Stimulated activated CD4-positive, alpha-beta T cell treated with anti-CD3 and anti-CD28 coated beads, Interleukin-1b, Interleukin-23, amount 100 ng/mL, for 4 hours (primary cell): ENCODE results near the gene KRT80.
A peak's percentile ranks its signal among the peaks of the same experiment; 100 is the strongest.

ENCODE experiments used
- DNase-seq, 2 donors: peaks; one replicate each; pipeline ENCODE4 v3.0.0-alpha.2; 2020; ENCODE audit warnings: low read depth in 2 of 2

KRT80 gene

DNA sequence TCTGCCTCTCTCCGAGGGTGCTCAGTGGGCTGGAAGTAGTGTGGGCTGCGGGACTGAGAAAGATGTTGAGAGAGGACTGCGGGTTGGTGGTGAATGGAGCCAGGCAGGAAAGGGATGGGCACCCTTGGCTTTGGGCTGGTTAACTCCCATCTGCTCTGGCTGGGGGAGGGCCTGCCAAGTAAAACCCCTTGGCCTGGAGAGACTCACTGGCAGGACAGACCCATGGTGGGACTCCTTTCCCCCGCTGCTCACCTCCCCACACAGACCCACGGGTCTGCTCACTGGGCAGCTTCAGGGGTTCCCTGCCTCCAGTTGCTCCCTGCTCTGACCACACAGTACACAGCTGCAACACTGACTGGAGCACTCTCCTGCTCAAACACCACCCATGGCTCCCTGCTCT, 54.1 kb downstream of the KRT80 start:
- DNase-seq, result no peak

DNA sequence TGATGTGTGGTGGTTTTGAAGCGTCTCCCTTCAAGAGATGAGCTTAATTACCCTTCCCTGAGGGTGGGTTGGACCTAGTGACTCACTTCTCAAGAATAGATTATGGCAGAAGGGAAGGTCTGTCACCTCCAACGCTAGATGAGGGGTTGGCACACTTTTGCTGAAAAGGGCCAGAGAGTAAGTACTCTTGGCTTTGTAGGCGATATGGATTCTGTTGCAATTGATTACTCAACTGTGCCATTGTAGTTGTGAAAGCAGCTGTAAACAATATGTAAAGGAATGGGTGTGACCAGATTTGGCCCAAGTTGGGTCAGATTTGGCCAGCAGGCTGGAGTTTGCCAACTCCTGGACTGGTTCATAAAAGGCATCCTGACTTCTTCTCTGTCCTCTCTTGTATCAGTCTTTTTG, 59.1 kb downstream of the KRT80 start:
- no peak for DNase-seq

DNA sequence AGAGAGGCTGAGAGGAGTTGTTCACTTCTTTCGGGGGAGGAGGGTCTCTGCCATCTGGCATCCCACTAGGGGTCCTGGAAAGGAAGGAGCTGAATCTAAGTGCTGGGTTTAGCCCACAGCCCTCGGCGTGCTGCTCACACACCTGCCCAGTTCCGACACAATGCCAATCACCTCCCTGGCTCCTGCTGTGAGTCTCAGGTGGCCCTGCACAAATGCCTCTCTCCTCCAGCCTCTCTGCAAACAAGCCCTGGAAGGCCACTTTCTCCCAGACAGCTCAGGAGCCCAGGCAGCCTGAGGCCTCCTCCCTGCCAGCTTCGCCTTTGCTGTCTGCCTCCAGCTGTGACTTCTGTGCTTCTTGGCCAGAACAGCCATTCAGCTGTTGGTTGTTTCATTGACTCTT, 61.1 kb downstream of the KRT80 start:
- DNase-seq, result no peak

DNA sequence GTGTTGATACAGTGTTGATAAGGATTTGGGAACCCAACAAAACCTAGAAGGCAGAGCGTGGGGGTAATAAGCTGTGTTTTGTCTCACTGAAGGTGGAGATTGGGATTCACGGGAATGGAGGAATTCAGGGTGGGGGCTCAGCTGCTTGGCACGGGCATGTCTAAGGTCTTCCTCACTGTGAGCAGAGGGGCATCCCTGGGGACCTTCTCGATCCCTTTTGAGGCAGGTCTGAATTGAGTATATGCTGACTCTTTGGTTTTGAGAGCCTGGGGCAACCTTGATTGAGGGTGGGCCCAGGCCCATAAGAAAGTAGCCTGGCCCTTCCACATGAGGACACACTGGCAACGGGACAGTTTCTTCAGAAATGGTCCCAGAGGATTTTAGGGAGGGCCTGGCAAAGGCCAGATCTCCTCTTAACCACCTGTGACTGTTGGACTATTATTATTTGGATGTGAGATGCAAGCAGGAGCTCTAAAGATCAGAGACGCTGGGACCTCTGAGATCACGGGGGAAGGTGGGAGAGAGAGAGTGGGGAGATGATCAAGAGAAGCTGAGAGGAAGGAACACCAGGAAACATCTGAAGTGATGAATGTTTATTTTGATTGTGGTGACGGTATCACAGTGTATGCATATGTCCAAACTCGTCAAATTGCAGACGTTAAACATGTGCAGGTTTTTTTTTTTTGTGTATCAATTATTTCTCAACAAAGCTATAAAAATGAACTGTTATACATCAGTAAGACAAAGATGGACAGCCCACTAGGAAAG, 63.9 kb downstream of the KRT80 start:
- no peak for DNase-seq

DNA sequence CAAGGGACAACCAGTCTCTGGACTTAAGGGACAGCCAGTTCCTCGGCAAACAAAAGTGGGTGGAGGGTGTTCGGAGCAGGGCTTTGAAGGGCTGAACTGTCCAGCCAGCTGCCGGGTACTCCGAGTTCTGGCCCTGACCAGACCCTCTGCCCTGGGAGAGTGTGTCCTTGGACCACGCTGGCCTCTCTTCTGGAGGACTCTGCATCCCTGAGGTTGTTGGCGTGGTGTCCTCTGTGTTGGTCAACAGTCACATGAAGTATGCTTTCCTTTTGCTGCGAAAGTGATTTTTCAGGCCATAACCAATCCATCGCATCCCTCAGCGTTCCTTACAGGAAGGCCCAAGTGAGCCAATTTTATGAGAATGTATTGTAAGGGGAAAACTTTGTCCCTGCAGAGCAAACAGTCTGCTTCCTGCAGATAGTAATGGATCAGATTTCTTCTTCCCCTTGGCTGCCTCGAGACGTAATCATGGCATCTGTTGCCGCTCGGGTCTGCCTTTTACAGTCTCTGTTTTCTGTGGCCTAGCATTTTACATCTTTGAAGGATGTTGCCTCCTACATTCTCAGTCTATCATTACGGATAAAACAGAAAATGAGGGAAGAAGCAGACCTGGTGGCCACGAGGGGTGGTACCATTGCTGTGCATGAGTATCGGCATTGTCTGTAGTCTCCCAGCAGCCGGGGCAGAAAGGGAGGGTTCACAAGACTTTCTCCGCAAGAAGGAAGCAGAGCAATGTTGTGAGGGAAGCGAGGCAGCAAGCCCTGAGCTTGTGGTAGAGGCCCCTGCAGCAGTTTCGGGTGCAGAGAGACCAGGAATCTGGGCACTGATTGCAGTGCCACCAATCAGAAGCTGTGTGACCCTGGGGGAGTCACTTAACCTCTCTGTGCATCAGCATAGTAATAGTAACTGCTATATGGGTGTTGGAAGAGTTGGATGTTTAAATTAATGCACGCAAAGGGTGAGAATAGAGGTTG, 64.9 kb downstream of the KRT80 start:
- no peak for DNase-seq

DNA sequence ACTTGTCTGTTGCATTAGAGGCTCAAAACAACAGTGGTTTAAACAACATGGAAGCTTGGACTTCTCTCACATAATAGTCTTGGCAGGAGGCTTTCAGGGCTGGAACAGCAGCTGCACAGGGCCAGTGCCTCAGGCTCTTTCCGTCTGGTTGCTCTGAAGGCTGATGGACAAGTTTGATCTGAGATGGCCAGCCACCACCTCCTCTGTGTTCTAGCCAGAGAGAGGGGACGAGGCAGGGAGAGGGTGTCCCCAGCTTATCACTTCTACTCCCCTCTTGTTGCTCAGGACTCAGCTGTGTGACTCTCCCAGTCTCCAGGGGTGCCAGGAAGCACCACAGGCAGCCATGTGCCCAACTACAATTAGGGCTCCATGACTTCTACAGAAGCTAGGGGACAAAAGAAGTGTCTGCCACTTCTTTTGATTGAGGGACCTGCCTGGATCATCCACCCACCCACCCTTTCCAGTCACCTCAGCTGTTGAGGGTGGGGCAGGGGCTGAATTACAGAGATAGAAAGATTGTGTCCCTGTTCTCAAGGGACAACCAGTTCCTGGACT, 65.7 kb downstream of the KRT80 start:
- no peak for DNase-seq

DNA sequence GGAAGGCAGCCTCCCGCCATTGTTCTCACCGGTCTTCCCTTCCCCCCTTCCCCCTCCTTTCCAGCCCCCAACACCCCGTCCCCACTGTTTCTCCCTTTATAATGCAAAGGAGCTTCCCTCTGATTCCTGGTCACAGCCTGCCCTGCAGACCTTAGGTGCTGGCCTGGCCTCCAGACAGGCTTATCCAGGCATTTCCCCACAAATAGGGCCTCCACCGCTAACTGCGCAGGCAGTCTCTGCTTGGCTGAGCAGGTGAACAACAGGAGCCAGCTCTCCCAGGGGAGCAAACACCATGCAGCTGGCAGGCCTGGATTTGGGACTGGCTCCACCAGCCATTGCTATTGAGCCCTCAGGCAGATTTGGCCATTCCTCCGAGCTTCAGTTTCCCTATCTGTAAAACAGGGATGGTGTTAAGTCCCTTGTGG, 66.3 kb downstream of the KRT80 start:
- no peak for DNase-seq

DNA sequence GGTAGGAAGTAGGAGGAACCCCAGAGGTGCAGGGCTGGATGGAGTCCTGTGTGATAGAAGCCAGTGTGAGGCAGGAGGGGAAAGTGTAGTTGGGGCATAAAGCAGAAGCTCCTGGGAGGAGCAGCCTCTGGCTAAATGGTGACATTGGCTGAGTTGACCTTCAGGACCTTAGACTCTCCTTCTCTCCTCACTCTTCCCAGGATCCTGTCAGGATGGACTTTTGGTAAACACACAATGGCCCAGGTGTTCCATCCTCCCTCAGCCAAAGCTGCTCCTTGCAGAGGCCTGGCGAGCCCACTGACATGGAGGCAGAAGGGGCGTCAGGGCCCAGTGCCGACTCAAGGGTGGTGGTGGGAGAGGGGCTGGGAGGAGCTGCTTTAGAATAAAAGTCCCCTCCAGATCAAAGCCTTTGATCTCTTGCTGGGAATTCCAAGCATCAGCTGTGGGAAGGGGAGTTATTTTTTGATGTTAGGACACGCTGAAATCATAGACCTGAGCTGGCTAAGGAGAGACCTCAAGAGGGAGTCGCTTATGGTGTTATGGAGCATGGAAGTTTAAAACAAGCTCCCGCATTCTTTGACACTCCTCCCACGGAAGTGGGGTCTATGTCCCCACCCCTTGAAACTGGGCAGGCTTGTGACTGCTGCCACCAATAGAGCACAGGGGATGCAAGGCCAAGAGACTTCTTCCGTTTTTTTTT, 68.2 kb downstream of the KRT80 start:
- no peak for DNase-seq

DNA sequence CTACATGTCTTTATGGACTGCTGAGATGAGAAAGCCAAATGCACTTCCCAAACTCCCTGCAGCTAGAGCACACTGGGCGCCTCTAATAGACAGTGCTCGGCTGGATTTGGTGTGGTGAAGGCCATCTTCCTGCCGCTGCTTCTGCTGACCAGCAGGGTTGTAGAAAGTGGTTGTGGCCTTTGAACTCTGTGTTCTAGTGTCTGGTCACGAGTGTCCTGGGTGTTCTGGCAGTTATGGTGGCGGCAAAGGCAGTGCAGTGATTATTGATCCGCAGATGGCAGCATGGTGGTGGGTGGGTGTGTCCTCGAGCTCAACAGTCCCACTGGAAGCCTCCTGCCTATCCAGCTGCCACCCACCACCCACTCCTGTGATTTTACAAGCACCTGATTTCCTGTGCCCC, 68.9 kb downstream of the KRT80 start:
- DNase-seq, result no peak

DNA sequence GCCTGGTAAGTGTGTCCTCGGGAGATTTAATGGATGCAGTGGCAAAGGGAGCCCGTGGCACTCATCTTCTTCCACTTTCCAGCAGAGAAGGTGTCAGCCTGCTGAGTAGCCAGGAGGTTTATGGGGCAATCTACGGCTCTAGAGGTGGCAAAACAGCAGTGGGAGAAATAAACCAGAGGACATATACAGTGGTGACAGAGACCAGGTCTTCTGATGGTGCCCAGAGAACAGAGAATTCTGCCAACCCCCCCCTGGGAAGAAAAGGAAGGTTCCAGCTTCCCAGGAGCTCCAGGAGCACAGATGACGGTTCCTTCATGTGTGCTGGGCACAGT, 69.3 kb downstream of the KRT80 start:
- DNase-seq, result no peak

DNA sequence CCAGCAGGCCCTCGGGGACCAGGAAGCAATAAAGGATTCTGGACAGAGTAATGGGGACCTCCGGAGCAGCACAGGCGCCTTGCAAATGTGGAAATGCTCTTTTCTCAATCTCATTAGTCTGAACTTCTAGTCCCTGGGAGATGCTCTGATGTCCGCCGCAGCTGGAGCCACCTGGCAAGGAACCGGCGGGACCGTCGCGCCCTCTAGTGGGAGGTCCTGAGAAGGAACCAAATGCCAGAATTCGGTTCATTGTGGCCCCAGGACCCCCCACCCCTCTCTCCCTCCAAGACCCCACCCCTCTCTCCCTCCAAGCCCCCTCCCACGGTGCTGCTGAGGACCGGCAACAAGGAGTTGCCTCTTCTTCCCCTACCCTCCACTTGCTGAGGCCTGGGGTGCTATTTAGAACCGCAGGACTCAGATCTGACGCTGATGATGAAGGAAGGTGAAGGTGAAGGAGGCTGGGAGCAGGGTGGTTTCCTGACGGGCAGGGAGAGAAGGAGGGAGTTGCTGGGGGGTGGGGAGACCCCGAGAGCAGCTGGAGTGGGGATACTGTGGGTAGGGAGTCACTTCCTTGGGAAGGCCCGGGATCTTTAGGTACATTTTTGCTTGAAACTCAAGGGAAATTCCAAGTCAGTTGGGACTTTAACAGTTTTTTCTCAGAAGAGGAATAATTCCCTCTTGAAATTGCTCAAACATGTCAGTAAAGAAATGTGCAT, 69.8 kb downstream of the KRT80 start:
- DNase-seq, result peak; percentile 58 to 63

DNA sequence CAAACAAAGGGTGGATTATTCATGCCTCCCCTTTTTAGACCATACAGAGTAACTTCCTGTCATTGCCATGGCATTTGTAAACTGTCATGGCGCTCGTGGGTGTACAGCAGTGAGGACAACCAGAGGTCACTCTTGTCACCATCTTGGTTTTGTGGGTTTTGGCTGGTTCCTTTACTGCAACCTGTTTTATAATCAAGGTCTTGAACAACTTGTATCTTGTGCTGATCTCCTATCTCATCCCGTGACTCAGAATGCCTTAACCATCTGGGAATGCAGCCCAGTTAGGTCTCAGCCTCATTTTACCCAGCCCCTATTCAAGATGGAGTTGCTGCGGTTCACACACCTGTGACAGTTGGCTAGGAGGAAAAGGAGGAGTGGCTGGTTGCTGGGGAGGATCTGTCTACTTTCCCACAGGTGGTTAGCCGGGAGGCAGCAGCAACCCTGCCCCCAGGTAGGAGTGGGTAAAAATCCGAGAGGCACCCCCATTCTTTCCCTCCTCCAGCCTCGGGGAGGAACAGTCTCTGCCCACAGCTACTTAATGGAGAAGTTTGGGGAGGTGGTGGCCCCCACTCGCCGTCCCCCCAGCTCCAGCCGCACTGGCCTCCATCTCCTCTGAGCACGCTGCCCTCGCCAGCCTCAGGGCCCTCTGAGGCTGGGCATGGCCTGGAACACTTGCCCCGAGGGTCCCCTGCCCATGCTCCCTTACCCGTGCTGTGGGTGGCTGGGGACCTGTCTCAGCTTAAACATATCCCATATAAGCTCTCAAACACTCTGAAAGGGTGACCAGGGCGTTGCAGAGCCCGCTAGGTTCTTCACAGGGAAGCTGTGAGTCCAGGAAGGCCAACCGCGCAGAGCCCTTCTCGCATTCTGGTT, 70.6 kb downstream of the KRT80 start:
- no peak for DNase-seq

DNA sequence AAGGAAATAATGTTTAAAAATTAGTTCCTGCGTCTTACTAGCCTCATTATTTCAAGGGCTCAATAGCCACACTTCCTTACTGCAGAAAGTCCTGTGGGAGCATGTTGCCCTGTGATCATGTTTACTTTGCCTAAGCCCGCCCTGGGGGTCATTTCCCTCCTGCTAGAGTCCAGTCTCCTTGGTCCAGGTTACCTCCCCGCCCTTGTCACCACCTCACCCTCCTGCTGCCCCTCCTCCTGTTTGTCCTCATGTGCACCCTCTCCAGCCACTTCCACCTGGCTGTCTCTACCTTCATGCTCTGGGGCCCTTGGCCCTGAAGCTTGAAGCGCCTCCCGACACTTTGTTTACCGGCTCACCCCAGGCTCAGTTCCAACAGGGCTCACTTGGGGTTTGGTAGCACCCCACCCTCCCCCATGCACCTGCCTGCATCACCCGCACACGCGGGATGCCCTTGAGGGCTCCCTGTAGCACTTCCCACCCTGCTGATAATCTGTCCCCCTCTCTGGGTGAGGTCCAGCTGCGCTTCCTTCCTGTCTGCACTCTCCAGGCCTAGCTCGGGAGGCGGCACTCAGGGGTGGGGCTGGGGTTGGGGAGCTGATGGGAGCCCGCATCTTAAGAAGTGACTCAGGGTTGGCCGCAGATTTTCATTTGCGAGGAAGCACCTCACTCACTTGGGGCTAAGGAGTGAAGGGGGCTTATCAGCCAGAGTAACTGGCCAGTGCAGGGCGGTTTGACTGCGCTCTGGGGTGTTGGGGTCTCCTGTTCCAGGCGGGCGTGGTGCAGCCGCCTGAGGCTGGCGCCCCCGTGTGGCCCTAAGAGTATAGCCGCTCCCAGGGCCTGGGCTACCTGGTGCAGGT, 72.2 kb downstream of the KRT80 start:
- DNase-seq, result peak in 1 of 2 donors; percentile 29
